ENCODE data around the gene UBASH3A. TPM values are rescaled to one million over a fixed set of nuclear protein-coding genes. Genes with fewer than 3 reads are reported as not detected.
A peak's percentile ranks its signal among the peaks of the same experiment; 100 is the strongest.

Gene UBASH3A
- total RNA-seq, 2 donors from 2014 or later: 0.93 to 1.5 TPM

GRCh38 chr21:42475036-42475435 is 71.3 kb downstream of the UBASH3A start:
- Histone ChIP-seq H3K4me1 (peaks cover 9% of the 10 kb centered on the region), H3K36me3 (no peaks in the 10 kb centered on the region), H3K27me3 (no peaks in the 10 kb centered on the region), H3K9ac (ENCODE audit: low read depth in 2 of 2, low read length in 2 of 2) (peak overlapping the region; percentile 30 to 51), H3K4me3 (no peak overlapping the region), H3K27ac (peak overlapping the region; percentile 62), H3K9me3 (no peaks in the 10 kb centered on the region)
- DNase-seq: no peak
- intact Hi-C loops (cut with DNase I): no loop called here
- TF ChIP-seq CTCF (IDR thresholded peaks at IDR 0.05): no peak

- no peaks in the 10 kb centered on the region for H3K27me3 ChIP-seq
Measured at GRCh38 chr21:42475526-42476387, 72.1 kb downstream of the UBASH3A start.

GRCh38 chr21:42476388-42477331 is 73.0 kb downstream of the UBASH3A start:
- intact Hi-C loops (cut with DNase I): no loop called here
- Histone ChIP-seq H3K27me3 (no peaks in the 10 kb centered on the region), H3K9me3 (no peaks in the 10 kb centered on the region), H3K4me3 (no peak overlapping the region), H3K9ac (ENCODE audit: low read depth in 2 of 2, low read length in 2 of 2) (no peak overlapping the region), H3K36me3 (no peaks in the 10 kb centered on the region), H3K4me1 (peaks cover 11% of the 10 kb centered on the region), H3K27ac (no peak overlapping the region)
- no peak for DNase-seq
- TF ChIP-seq CTCF (IDR thresholded peaks at IDR 0.05): no peak

More at GRCh38 chr21:42475526-42476387, 72.1 kb downstream of the UBASH3A start:
- TF ChIP-seq CTCF (IDR thresholded peaks at IDR 0.05): no peak
- DNase-seq: no peak
- Histone ChIP-seq H3K4me3 (no peak overlapping the region), H3K4me1 (peaks cover 9% of the 10 kb centered on the region), H3K36me3 (no peaks in the 10 kb centered on the region), H3K9ac (ENCODE audit: low read depth in 2 of 2, low read length in 2 of 2) (no peak overlapping the region), H3K27ac (no peak overlapping the region), H3K9me3 (no peaks in the 10 kb centered on the region)
- intact Hi-C loops (cut with DNase I): no loop called here

- H3K27me3 ChIP-seq: no peaks in the 10 kb centered on the region
- H3K9ac ChIP-seq (ENCODE audit: low read depth in 2 of 2, low read length in 2 of 2): no peak overlapping the region
- H3K4me1 ChIP-seq: peaks cover 11% of the 10 kb centered on the region
- no peak overlapping the region for H3K4me3 ChIP-seq
- no peaks in the 10 kb centered on the region for H3K9me3 ChIP-seq
- no peaks in the 10 kb centered on the region for H3K36me3 ChIP-seq
- no peak for TF ChIP-seq CTCF (IDR thresholded peaks at IDR 0.05)
- intact Hi-C loops (cut with DNase I): no loop called here
- no peak overlapping the region for H3K27ac ChIP-seq
- DNase-seq: peak; percentile 6
Measured at GRCh38 chr21:42478504-42478903, 74.8 kb downstream of the UBASH3A start.

- no peak overlapping the region for H3K9ac ChIP-seq (ENCODE audit: low read depth in 2 of 2, low read length in 2 of 2)
- H3K27me3 ChIP-seq: no peaks in the 10 kb centered on the region
- no peak overlapping the region for H3K4me3 ChIP-seq
- no peak for TF ChIP-seq CTCF (IDR thresholded peaks at IDR 0.05)
- H3K4me1 ChIP-seq: peaks cover 8% of the 10 kb centered on the region
- DNase-seq: no peak
- H3K27ac ChIP-seq: no peak overlapping the region
- no peaks in the 10 kb centered on the region for H3K9me3 ChIP-seq
- intact Hi-C loops (cut with DNase I): no loop called here
- no peaks in the 10 kb centered on the region for H3K36me3 ChIP-seq
Measured at GRCh38 chr21:42479582-42479981, 75.9 kb downstream of the UBASH3A start.
